NCI-H460 (cell line): ENCODE results near the gene SIRT2. TPM values are rescaled to one million over a fixed set of nuclear protein-coding genes. Genes with fewer than 3 reads are reported as not detected.
"Not testable (repeated sequence)": the region's sequence is repeated elsewhere in the genome, so short reads cannot be mapped to it uniquely, and the experiment has no call there.

ENCODE experiments used
- DNase-seq: peaks from one replicate; pipeline ENCODE4 v3.0.0-alpha.2; 2016; ENCODE audit warnings: low read depth; ENCODE audit errors: extremely low read depth
- total RNA-seq: library from RNA; depleted of rRNA; stranded (reverse); fragments of >200 nt; shearing (Covaris generic); gene quantifications from 2 replicates; pipeline ENCODE4 v1.2.3, GENCODE V29; 2014; rRNA removed

The SIRT2 gene
- total RNA-seq, 1 experiment from 2014 or later = 23.3 TPM

GRCh38 chr19:38836159-38836982, 63.0 kb downstream of the SIRT2 start:
- no peak for DNase-seq

- DNase-seq = no peak
Measured at GRCh38 chr19:38834590-38834989, 64.8 kb downstream of the SIRT2 start.

- no peak for DNase-seq
Measured at GRCh38 chr19:38834104-38834490, 65.3 kb downstream of the SIRT2 start.

GRCh38 chr19:38833092-38833425, 66.4 kb downstream of the SIRT2 start:
- DNase-seq = no peak

GRCh38 chr19:38831142-38831605, 68.2 kb downstream of the SIRT2 start:
- no peak for DNase-seq

- no peak for DNase-seq
Measured at GRCh38 chr19:38830039-38830733, 69.2 kb downstream of the SIRT2 start.

- DNase-seq = not testable (repeated sequence)
Measured at GRCh38 chr19:38829203-38829602, 70.2 kb downstream of the SIRT2 start.

Other genes with a start within 250 kb of the SIRT2 start
- 0.15 and 0.92 TPM in 2 replicates for gene CAPN12, start 155.1 kb downstream of the SIRT2 start, total RNA-seq
- not detected in 2 replicates for gene LGALS7, start 126.1 kb downstream of the SIRT2 start, total RNA-seq
- gene LGALS7B, start 110.4 kb downstream of the SIRT2 start, total RNA-seq = not detected in 2 replicates
- gene LGALS4, start 86.7 kb downstream of the SIRT2 start, total RNA-seq = not detected in 2 replicates
- 63.2 and 80.0 TPM in 2 replicates for gene ECH1, start 67.8 kb downstream of the SIRT2 start, total RNA-seq
- gene HNRNPL, start 49.6 kb downstream of the SIRT2 start, total RNA-seq = 236 and 238 TPM in 2 replicates
- gene RINL, start 21.3 kb downstream of the SIRT2 start, total RNA-seq = 4.2 and 4.8 TPM in 2 replicates
- 17.0 and 19.1 TPM in 2 replicates for gene NFKBIB, start 351 bp upstream of the SIRT2 start, total RNA-seq
- gene CCER2, start 12.6 kb upstream of the SIRT2 start, total RNA-seq = 0.20 TPM in 1 of 2 replicates, not detected in the other
- gene SARS2, start 31.1 kb upstream of the SIRT2 start, total RNA-seq = 21.7 and 24.0 TPM in 2 replicates
- 43.6 and 61.2 TPM in 2 replicates for gene MRPS12, start 31.3 kb upstream of the SIRT2 start, total RNA-seq
- gene FBXO17, start 76.1 kb upstream of the SIRT2 start, total RNA-seq = 7.9 and 11.1 TPM in 2 replicates
- gene FBXO27, start 132.9 kb upstream of the SIRT2 start, total RNA-seq = 0.52 and 0.59 TPM in 2 replicates
- gene ACP7, start 184.8 kb upstream of the SIRT2 start, total RNA-seq = 0.12 and 0.32 TPM in 2 replicates
- 4.4 and 7.2 TPM in 2 replicates for gene PAK4, start 226.2 kb upstream of the SIRT2 start, total RNA-seq